ENCODE measurements around the gene MED29. TPM values are rescaled to one million over a fixed set of nuclear protein-coding genes. Genes with fewer than 3 reads are reported as not detected.

MED29 gene
- total RNA-seq, 1 donor from 2014 or later: 39.2 TPM

DNA sequence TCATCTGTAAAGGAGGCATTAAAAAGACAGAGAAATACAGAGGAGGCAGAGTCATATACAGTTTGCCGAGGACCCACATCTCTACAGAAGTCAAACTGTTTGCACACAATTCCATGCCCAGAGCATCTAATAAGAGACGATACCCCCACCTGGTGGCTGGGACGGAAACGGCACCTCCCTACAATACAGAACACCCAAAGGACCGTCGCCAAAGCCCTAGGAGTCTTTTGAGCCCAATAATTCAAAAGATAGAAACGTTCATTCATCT lies 20.6 kb downstream of the MED29 start:
- H3K27me3 Mint-ChIP-seq (ENCODE audit: low read depth): peaks cover 1% of the 10 kb centered on the region
- H3K9me3 Mint-ChIP-seq: no peaks in the 10 kb centered on the region
- peaks cover 4% of the 10 kb centered on the region for H3K36me3 Mint-ChIP-seq
- DNase-seq (ENCODE audit: low spot score in 2 of 2, unreplicated experiment in 2 of 2): peak; percentile 72 to 92
- H3K4me3 Mint-ChIP-seq: peak overlapping the region; percentile 94
- H3K4me1 Mint-ChIP-seq: peaks cover 50% of the 10 kb centered on the region
- H3K27ac Mint-ChIP-seq: peak overlapping the region; percentile 87
- TF ChIP-seq, protein P1, sequence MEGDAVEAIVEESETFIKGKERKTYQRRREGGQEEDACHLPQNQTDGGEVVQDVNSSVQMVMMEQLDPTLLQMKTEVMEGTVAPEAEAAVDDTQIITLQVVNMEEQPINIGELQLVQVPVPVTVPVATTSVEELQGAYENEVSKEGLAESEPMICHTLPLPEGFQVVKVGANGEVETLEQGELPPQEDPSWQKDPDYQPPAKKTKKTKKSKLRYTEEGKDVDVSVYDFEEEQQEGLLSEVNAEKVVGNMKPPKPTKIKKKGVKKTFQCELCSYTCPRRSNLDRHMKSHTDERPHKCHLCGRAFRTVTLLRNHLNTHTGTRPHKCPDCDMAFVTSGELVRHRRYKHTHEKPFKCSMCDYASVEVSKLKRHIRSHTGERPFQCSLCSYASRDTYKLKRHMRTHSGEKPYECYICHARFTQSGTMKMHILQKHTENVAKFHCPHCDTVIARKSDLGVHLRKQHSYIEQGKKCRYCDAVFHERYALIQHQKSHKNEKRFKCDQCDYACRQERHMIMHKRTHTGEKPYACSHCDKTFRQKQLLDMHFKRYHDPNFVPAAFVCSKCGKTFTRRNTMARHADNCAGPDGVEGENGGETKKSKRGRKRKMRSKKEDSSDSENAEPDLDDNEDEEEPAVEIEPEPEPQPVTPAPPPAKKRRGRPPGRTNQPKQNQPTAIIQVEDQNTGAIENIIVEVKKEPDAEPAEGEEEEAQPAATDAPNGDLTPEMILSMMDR (IDR thresholded peaks at IDR 0.05; ENCODE audit: unreplicated experiment): peak; percentile 83

DNA sequence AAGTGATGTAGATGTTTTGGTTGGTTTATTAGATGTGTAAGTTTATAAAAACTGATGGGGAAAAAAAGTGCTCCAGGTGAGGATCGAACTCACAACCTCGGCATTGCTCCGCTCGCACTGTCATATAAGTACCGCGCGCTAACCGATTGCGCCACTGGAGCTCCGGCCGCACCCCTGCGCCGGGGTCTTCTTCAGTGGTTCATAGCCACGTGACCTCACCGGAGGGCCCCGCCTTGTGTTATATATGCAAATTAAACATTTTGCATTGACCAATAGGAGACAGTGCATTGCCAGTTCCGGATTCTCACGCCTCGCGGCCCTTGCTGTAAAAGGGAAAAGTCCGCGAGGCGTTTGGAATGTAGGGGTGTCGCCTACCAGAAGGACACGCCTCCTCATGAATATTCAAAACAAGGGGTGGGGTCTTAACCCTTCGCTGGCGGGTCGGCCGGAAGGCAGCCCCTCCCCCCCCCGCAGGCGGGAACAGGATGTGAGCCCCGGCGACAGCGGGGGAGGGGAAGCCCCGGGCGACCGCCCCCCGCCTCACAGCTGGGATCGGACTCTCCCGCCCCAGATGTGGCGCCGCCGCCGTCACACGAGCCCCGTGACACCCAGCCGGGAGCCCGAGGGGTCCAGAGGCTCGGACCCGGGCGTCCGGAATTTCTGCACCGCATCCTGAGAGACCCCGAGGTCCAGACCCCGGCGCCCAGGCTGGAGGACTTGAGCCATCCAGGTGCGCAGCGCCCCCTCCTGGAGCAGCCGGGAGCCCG lies 21.1 kb downstream of the MED29 start, which contains the start of gene PLEKHG2:
Gene PLEKHG2 (plus strand): TSS at position 570 of the 767 bp plus-strand sequence. CDS start 1,418 bp downstream, outside the sequence.
- Mint-ChIP-seq H3K36me3 (peaks cover 5% of the 10 kb centered on the region), H3K4me1 (peaks cover 47% of the 10 kb centered on the region), H3K4me3 (peak within 1 kb of the TSS; percentile 94), H3K9me3 (no peaks in the 10 kb centered on the region), H3K27me3 (ENCODE audit: low read depth) (peaks cover 1% of the 10 kb centered on the region), H3K27ac (peak within 1 kb of the TSS; percentile 91)
- TF ChIP-seq, protein P1 (IDR thresholded peaks at IDR 0.05; ENCODE audit: unreplicated experiment): peak; percentile 86
- peak; percentile 96 to 100 for DNase-seq (ENCODE audit: low spot score in 2 of 2, unreplicated experiment in 2 of 2)

DNA sequence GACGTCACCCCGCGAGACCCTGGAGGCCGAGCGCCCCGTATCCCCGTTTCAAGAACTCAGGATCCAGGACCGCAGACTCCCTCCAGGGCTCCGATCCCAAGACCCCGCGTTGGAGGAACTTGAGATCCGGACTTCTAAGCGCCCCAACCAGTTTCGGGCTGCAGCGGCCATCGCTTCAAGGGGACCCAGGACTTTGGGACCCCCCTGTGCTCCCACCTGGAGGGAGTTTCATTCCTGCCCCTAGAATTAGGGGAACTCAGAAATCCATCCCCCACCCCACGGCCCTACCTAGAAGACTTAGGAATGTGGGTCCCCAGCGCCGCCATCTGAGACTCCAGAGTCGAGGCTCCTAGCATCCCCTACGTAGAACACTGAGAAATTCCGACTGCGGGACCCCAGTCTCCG lies 21.7 kb downstream of the MED29 start:
- Mint-ChIP-seq H3K4me1 (peaks cover 46% of the 10 kb centered on the region), H3K36me3 (peaks cover 7% of the 10 kb centered on the region), H3K27me3 (ENCODE audit: low read depth) (peaks cover 1% of the 10 kb centered on the region), H3K4me3 (peak overlapping the region; percentile 94), H3K9me3 (no peaks in the 10 kb centered on the region), H3K27ac (peak overlapping the region; percentile 91)
- TF ChIP-seq, protein P1 (IDR thresholded peaks at IDR 0.05; ENCODE audit: unreplicated experiment): peak; percentile 38
- peak in 1 of 2 experiments; percentile 63 for DNase-seq (ENCODE audit: low spot score in 2 of 2, unreplicated experiment in 2 of 2)

DNA sequence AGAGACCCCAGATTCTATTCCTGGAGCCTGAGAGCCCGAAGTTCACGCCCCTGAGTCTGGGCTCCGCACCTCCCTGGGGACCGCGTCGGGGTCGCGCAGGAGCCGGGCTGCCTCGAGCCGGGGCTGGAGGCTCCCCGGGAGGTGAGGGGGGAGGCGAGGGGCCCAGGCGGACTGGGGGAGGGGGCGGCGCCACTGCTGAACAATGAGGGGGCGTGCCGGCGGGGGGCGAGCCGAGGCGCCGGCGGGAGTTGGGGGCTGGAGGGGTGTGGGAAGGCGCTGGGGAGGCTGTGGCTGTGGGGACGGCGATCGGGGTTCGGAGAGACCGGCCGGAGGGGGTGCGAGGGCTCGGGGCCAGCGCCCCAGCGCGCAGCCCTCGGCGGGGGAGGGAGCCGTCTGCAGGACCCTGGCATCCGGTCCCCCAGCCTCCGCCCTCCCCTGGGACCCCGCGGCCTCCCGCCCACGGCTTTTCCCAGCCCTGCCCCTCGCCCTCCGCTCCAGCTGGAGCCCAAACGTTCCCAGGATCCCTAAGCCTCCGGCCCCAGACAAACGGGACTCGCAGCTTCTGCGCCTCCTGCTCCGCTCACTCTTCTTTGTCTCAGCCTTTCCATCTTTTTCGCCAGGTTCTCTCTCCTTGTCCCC lies 22.2 kb downstream of the MED29 start:
- Mint-ChIP-seq H3K27ac (peak overlapping the region; percentile 98), H3K36me3 (peaks cover 7% of the 10 kb centered on the region), H3K9me3 (no peaks in the 10 kb centered on the region), H3K4me1 (peaks cover 41% of the 10 kb centered on the region), H3K4me3 (peak overlapping the region; percentile 94), H3K27me3 (ENCODE audit: low read depth) (peaks cover 1% of the 10 kb centered on the region)
- DNase-seq (ENCODE audit: low spot score in 2 of 2, unreplicated experiment in 2 of 2): peak; percentile 73 to 74
- TF ChIP-seq, protein P1 (IDR thresholded peaks at IDR 0.05; ENCODE audit: unreplicated experiment): no peak

DNA sequence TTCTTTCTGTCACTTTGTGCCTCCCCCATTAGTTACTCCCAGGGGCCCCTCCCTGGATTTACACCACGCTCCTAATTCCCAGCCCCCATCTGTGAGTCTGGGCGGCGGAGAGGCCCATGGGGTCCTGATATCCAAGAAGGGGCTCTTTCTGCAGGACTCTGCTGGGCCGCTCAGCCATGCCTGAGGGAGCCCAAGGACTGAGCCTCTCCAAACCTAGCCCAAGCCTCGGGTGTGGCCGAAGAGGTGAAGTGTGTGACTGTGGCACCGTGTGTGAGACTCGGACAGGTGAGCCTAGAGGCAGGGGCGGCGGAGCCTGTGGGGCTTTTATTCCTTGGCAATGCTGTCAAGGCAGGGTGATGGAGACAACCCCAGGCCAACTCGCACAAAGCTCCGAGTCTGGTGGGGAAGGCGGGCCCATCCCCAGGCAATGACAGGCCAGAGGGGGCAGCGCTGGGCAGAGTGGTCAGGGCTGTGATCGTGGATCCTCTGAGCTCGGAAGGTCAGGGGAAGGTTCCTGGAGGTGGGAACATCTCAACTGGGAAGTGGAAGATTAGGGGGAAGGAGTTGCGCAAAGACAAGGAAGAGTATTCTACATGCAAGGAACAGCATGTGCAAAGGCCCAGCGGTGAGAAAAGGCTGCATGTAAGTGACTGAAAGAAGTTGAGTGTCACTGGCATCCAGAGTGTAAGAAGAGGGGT lies 22.9 kb downstream of the MED29 start:
- Mint-ChIP-seq H3K4me1 (peaks cover 34% of the 10 kb centered on the region), H3K4me3 (peak overlapping the region; percentile 94), H3K27me3 (ENCODE audit: low read depth) (peaks cover 1% of the 10 kb centered on the region), H3K9me3 (no peaks in the 10 kb centered on the region), H3K27ac (peak overlapping the region; percentile 98), H3K36me3 (peaks cover 6% of the 10 kb centered on the region)
- TF ChIP-seq, protein P1 (IDR thresholded peaks at IDR 0.05; ENCODE audit: unreplicated experiment): no peak
- no peak for DNase-seq (ENCODE audit: low spot score in 2 of 2, unreplicated experiment in 2 of 2)
